HG02840 (cell line): ENCODE results near the gene PIGL.
"Not testable (repeated sequence)": the region's sequence is repeated elsewhere in the genome, so short reads cannot be mapped to it uniquely, and the experiment has no call there.

Source experiments
- ATAC-seq: cut with Tn5 transposase; IDR thresholded peaks from one replicate; pipeline ENCODE4 v1.9.1; 2021; ENCODE audit warnings: mild to moderate bottlenecking, moderate library complexity, moderate number of reproducible peaks; ENCODE audit not compliant: unreplicated experiment, low FRiP score

Gene PIGL

DNA sequence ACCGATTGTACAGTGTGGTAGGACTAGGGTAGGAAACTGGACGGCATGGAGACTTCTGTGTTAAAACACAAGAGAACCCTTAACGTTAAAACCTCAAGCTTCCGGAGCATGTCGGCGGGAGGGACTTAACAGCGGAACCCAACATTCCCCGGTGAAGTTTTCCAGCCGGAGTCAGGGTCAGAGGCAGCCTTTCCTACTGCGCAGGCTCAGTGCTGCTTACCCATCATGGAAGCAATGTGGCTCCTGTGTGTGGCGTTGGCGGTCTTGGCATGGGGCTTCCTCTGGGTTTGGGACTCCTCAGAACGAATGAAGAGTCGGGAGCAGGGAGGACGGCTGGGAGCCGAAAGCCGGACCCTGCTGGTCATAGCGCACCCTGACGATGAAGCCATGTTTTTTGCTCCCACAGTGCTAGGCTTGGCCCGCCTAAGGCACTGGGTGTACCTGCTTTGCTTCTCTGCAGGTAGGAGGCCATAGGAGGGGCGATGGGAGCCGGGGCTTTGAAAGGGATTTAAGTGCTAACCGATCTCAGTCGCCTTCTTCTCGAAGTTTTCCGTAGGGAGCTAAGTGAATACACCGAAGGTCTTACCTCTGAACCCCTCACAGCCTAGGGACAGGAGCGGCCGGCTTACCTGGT is at the start of gene PIGL:
Gene PIGL, plus strand, starts transcription at position 209 of the 634 bp plus-strand sequence. Its CDS starts 17 bp downstream, at position 226.
- no peak for ATAC-seq

DNA sequence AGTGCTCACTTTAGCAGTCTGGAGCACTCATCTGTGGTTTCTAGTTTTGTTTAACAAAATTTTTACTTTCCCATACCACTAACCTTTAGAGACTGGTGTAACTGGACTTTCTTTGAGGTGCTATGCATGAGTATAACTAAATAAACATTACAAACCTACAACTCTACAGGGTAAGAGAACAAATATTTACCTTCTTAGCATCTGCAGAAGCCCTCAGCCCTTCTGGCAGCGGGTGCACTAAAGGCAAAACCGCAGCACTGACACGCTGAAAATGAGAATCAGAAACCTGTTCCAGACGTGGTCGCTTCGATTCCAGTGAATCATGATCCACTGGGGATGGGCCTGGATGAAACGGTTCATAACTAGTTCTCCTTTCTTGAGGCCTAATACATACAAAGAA is 45.4 kb upstream of the PIGL start:
- no peak for ATAC-seq

DNA sequence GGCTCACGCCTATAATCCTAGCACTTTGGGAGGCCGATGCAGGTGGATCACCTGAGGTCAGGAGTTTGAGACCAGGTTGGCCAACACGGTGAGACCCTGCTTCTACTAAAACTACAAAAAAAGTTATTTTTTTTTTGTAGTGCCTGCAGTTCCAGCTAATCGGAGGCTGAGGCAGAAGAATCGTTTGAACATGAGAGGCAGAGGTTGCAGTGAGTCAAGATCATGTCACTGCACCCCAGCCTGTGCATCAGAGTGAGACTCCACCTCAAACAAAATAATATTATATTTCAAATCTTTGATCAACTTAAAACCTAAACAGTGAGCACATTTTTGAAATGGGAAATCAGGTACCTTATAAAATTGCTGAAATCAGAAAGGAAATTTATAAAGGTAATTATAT is 38.2 kb upstream of the PIGL start:
- no peak for ATAC-seq

- no peak for ATAC-seq
These were observed 35.4 kb upstream of the PIGL start for GRCh38 chr17:16181581-16181980.

- ATAC-seq = no peak
These were observed 29.4 kb upstream of the PIGL start for GRCh38 chr17:16187642-16188041.

DNA sequence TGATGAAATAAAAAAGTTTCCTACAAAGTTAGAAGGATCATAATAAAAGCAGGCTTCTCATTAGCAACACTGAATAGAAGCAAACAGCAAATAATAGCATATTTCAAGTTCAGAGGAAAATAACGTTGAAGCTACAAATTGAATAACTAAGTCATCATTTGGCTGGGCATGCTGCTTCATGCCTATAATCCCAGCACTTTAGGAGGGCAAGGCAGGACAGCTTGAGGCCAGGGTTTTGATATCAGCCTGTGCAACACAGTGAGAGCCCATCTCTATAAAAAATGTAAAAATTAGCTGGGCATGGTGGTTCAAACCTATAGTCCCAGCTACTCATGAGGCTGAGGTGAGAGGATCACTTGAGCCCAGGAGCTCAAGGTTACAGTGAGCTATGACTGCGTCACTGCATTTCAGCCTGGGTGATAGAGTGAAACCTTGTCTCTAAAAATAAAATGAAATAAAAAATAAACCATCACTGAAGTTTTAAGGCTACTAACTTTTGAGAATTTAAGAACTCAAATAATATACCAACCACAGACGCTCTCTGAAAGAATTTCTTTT is 27.1 kb upstream of the PIGL start:
- ATAC-seq = no peak

GRCh38 chr17:16190703-16191360 is 26.2 kb upstream of the PIGL start:
- no peak for ATAC-seq

DNA sequence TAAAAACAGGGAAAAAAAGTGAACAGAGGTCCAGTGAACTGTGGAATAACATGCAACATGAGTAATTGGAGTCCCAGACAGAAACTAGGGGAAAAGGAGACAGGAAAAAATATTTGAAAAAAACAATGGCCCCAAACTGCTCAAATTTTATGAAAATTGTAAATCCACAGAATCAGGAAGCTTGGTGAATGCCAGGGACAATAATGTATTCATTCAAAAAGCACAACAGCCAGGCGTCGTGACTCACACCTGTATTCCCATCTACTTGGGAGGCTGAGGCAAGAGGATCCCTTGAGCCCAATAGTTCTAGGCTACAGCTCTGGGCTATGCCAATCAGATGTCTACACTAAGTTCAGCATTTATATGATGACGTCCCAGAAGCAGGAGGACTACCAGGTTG is 25.4 kb upstream of the PIGL start:
- no peak for ATAC-seq

DNA sequence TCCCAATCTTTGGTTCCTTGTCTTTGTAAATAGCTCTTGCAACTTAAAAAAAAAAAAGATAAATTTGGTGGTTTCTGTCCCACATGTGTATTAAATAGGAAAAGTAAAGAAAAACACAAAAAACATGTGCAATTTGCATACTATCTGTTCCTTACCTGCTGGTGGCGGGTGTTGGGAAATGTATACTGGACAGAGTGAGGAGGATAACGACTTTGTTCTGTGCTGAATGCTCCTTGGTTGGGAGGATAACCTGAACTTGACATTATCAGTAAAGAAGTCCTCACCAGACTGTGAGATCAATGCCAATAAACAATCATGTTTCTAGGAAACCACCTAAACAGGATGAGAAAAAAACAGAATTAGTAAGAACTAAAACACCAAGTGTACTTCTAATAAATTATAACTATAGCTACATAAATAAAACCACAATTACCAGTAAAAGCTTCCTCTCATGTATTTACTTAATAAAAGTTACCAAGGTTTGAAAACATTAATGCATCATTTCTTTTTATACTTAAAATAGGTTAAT is 22.6 kb upstream of the PIGL start:
- ATAC-seq = not testable (repeated sequence)

GRCh38 chr17:16197276-16197675 is 19.7 kb upstream of the PIGL start:
- ATAC-seq = no peak

DNA sequence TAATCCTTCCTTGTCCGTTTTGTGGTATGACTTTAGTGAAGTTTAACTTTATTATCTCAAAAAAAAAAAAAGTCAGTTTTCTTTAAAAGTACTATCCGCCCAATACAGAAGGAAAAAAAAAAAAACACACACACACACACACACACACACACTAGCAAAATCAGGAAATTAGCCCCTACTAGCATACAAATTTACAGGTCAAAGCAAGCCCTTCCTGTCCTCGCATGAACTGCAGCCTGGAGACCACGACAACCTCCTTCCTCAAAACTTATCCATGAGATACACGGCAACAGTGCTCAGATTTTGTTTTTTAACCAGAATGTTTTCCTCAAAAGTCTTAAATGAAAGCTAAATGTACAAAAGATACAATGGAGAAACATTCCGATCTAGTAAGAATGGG is 17.9 kb upstream of the PIGL start:
- no peak for ATAC-seq

DNA sequence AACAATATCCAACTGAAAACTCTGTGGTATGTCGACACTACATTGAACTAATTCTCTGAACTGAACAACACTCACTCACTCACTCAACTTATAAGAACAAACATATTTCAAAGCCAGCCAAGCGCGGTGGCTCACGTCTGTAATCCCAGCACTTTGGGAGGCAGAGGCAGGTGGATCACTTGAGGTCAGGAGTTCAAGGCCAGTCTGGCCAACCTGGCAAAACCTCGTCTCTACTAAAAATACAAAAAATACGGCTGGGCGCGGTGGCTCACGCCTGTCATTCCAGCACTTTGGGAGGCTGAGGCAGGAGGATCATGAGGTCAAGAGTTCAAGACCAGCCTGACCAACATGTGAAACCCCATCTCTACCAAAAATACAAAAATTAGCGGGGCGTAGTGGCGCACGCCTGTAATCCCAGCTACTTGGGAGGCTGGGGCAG is 15.3 kb upstream of the PIGL start:
- not testable (repeated sequence) for ATAC-seq

DNA sequence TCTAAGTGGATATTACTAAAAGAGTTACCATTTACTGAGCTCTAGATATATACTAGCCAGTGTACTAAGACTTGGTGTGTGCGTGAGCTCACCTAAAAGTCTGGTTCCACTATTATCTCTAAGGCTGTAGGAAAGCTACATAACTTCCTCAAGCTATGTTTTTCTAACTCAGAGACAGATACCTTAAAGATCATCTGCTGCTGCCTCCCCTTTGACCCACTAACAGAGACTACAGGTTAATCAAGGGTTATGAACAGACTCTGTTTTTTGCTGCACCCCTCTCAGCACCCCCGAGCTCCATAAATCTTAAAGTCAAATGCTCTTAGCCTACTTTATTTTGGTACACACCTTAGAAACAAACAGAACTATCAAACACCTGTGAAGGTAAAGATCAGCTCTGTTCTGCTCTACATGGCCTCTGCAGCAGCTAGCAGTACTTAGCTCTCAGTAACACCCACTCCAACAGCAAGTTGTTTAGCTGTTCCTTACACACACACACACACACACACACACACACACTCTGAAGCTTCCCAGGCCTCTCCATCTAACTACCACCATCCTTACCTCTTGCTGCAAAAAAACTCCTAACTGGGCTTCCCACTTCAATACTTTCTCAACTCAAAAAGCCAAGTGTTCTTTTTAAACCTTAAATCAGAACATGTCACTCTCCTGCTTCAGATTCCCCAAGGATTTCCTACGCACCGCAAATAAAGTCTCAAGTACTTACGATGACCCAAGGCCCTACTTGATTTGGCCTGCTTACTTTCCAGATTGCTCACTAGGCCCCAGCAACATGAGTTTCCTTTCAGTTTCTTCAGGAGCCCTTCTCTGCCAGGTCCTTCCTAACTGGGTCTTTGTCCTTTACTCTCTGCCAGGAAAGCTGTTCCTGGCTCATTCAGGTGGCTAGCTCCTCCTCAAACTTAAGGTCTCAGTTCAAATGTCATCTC is 14.2 kb upstream of the PIGL start:
- ATAC-seq = not testable (repeated sequence)

DNA sequence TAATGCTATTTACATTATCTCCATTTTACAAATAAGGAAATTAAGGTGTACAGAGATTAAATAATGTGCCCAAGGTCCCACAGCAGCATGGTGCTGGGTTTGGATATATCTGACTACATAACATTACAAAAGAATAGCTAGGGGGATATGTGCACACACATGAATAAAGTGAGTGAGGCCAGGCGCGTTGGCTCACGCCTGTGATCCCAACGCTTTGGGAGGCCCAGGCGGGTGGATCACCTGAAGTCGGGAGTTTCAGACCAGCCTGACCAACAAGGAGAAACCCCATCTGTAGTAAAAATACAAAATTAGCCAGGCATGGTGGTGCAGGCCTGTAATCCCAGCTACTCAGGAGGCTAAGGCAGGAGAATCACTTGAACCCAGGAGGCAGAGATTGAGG is 12.2 kb upstream of the PIGL start:
- not testable (repeated sequence) for ATAC-seq

- no peak for ATAC-seq
These were observed 5.4 kb upstream of the PIGL start for GRCh38 chr17:16211590-16211989.

- no peak for ATAC-seq
These were observed 4.2 kb upstream of the PIGL start for GRCh38 chr17:16212793-16213192.

- no peak for ATAC-seq
These were observed 2.6 kb upstream of the PIGL start for GRCh38 chr17:16214190-16215001.

DNA sequence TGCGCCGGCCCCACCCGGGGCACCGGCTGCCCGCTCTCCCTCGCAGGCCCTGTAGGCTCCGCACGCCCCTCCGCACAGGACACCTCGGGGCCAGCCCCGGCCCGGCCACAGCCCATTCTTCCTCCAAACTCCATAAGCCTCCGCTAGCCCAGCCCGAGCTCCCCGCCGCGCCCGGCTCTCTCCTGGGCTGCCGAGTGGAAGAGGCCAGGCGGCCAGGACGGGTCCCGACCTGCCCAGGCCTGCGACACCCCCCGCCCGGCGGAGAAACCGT is 2.1 kb upstream of the PIGL start:
- peak; percentile 34 for ATAC-seq

DNA sequence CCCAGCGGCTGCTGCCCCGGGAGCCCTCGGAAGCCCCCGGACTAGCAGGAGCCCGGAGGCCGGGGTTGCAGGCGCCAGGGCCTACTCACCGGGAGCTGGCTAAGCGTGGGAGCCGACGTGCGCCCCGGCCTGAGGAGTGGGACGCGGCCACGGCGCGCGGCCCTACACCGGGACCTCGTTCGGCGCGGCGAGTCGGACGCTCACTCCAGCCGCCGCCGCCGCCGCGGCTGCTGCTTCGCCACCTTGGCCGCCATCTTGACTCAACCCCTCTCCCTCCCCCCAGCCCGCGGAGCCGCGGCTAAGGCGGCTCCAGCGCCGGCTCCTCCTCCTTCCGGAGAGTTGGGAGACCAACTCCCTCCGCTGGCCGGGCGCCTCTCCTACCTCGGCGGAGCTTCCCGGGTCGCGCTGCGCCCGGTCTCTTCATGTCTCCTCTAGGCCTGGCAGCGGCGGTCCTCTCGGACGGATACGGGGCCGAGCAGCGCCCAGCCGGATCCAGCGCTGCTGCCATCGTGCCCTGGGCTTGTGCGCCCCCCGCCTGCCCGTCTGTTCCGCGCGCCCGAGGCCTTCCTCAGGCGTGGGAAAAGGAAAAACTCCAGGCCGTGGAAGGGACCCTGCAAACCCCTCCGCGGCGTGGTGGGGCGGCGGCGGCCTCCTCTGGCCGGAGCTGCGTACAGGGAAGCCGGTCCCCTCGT is 1.6 kb upstream of the PIGL start, which contains the start of gene NCOR1:
Gene NCOR1, minus strand, starts transcription at position 262 of the 692 bp plus-strand sequence. CDS start 20,965 bp downstream, outside the sequence.
- ATAC-seq = peak; percentile 69
